Endothelial cell of umbilical vein (primary cell): ENCODE results near the gene MGST3.

Experiments
- CTCF ChIP-seq, 2 donors: IDR thresholded peaks; 1 replicate in 1 of 2; 2 replicates in 1 of 2; pipeline ENCODE4 v1.5.1; 2011; ENCODE audit warnings: low read length in 2 of 2, mild to moderate bottlenecking in 2 of 2, moderate library complexity in 2 of 2, control low read depth in 1 of 2, inconsistent platforms in 1 of 2, low read depth in 1 of 2; ENCODE audit not compliant: insufficient read depth in 1 of 2; ENCODE audit errors: extremely low read depth in 1 of 2
- POLR2A ChIP-seq: IDR thresholded peaks from 2 replicates; pipeline ENCODE4 v1.6.1; 2012; ENCODE audit warnings: low read depth, mild to moderate bottlenecking, control low read depth, low read length
- POLR2AphosphoS5 ChIP-seq: IDR thresholded peaks from 2 replicates; pipeline ENCODE4 v1.6.1; 2012; ENCODE audit warnings: low read depth, mild to moderate bottlenecking, control low read depth, low read length, moderate library complexity; ENCODE audit not compliant: insufficient read depth

- TF ChIP-seq POLR2AphosphoS5 (no peak), CTCF (IDR thresholded peaks at IDR 0.05; ENCODE audit: extremely low read depth in 1 of 2, insufficient read depth in 1 of 2, low read depth in 1 of 2, low read length in 2 of 2) (no peak), POLR2A (no peak)
Observed at GRCh38 chr1:165671526-165671925, 40.5 kb downstream of the MGST3 start.
